CD4-positive, alpha-beta T cell (primary cell): Measurements from ENCODE around the gene LAPTM4A. TPM values are rescaled to one million over a fixed set of nuclear protein-coding genes. Genes with fewer than 3 reads are reported as not detected.
A peak's percentile ranks its signal among the peaks of the same experiment; 100 is the strongest.

ENCODE experiments used
- ATAC-seq: fragments of 200-7000 bp; cut with Tn5 transposase; one replicate; pipeline ENCODE4 v1.10.0; 2022; ENCODE audit warnings: mild to moderate bottlenecking; ENCODE audit not compliant: poor library complexity
- CTCF ChIA-PET: fragments of 350-600 bp; sonication (Branson Sonifier 250); formaldehyde crosslinking; loops from one replicate; lab custom pipeline; 2021; ENCODE audit warnings: antibody characterized with exemption, inconsistent platforms; lab: Charles Lee
- POLR2A ChIA-PET: fragments of 350-600 bp; sonication (Branson Sonifier 250); formaldehyde crosslinking; loops from one replicate; lab custom pipeline; 2021; ENCODE audit warnings: antibody characterized with exemption, inconsistent platforms; lab: Charles Lee
- DNase-seq, 14 experiments: peaks; one replicate each; pipeline ENCODE4 v3.0.0-alpha.2; 2013 to 2020; ENCODE audit warnings: mixed read lengths in 2 of 14
- H3K27ac ChIP-seq, 2 donors: one replicate each; pipeline versions ENCODE4 v1.5.1 to v1.7.0; 2013; ENCODE audit warnings: low read length in 2 of 2, low read depth in 1 of 2, mild to moderate bottlenecking in 1 of 2
- H3K27me3 ChIP-seq, 2 experiments: 1 replicate in 1 of 2; 2 replicates in 1 of 2; pipeline versions ENCODE4 v1.6.1 to v1.7.0; 2013; ENCODE audit warnings: low read length in 2 of 2, control low read depth in 1 of 2, mild to moderate bottlenecking in 1 of 2, moderate library complexity in 1 of 2; ENCODE audit not compliant: insufficient read depth in 2 of 2, control insufficient read depth in 1 of 2
- H3K36me3 ChIP-seq: one replicate; pipeline ENCODE4 v1.6.1; 2013; ENCODE audit warnings: low read length, control low read depth; ENCODE audit not compliant: insufficient read depth
- H3K4me1 ChIP-seq: one replicate; pipeline ENCODE4 v1.6.1; 2013; ENCODE audit warnings: low read length, control low read depth; ENCODE audit not compliant: insufficient read depth
- H3K4me3 ChIP-seq: one replicate; pipeline ENCODE4 v1.5.1; 2013; ENCODE audit warnings: mild to moderate bottlenecking, low read length, moderate library complexity
- H3K9me3 ChIP-seq, 2 experiments: 1 replicate in 1 of 2; 2 replicates in 1 of 2; pipeline versions ENCODE4 v1.6.1 to v1.7.0; 2013; ENCODE audit warnings: low read length in 2 of 2, mild to moderate bottlenecking in 2 of 2, control low read depth in 1 of 2, moderate library complexity in 1 of 2; ENCODE audit not compliant: control insufficient read depth in 1 of 2, insufficient read depth in 1 of 2
- H3K27ac Mint-ChIP-seq: one replicate; pipeline ENCODE4 v1.8.0; 2020; ENCODE audit warnings: mixed read lengths
- H3K27me3 Mint-ChIP-seq: one replicate; pipeline ENCODE4 v1.8.0; 2021; ENCODE audit warnings: mixed read lengths
- H3K36me3 Mint-ChIP-seq: one replicate; pipeline ENCODE4 v1.8.0; 2021; ENCODE audit warnings: low read depth, mixed read lengths
- H3K4me1 Mint-ChIP-seq: one replicate; pipeline ENCODE4 v1.8.0; 2021; ENCODE audit warnings: low read depth, mixed read lengths
- H3K4me3 Mint-ChIP-seq: one replicate; pipeline ENCODE4 v1.8.0; 2020; ENCODE audit warnings: mild to moderate bottlenecking, mixed read lengths
- H3K9me3 Mint-ChIP-seq: one replicate; pipeline ENCODE4 v1.8.0; 2020; ENCODE audit warnings: mixed read lengths
- intact Hi-C, 2 experiments: fragments of 100-400 bp; cut with DNase I in 1 of 2; cut with micrococcal nuclease in 1 of 2; formaldehyde crosslinking; loops; one replicate each; pipeline versions ENCODE4 v1.15.1 to v1.9.0; 2023 to 2025; cut with DNase I, micrococcal nuclease
- total RNA-seq, 174 experiments: library from RNA in 2 of 174; stranded (reverse) in 2 of 174; gene quantifications; one replicate each; pipeline ENCODE4 v1.2.3 and lab custom pipeline; 2021 to 2026
- TF ChIP-seq, protein P1 (sequence below): fragments of 200-600 bp; IDR thresholded peaks from one replicate; pipeline ENCODE4 v1.8.0; 2022; ENCODE audit warnings: antibody characterized with exemption, mild to moderate bottlenecking

The LAPTM4A gene
- total RNA-seq, 2 experiments from 2014 or later = 59.4 to 62.0 TPM

DNA sequence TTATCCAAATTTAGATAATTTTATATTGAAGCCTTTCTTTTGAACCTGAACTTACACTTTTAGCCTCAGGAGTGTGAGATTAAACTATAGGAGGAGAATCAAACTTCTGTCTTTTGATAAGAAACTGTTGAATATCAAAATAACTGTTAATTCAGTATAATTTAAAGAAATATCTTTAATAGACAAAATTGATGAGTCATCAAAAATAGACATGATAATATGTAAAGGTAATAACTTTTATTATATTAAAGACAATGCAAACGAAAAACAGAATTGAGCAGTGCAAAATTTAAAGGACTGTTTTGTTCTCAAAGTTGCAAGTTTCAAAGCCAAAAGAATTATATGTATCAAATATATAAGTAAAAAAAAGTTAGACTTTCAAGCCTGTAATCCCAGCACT is 59.5 kb downstream of the LAPTM4A start:
- Mint-ChIP-seq H3K36me3 (no peaks in the 10 kb centered on the region), H3K4me1 (peaks cover 20% of the 10 kb centered on the region), H3K9me3 (no peaks in the 10 kb centered on the region), H3K27me3 (peaks cover 38% of the 10 kb centered on the region), H3K4me3 (no peak overlapping the region), H3K27ac (no peak overlapping the region)
- Histone ChIP-seq H3K27me3 (peaks cover 0 to 11% of the 10 kb centered on the region in 2 experiments), H3K36me3 (no peaks in the 10 kb centered on the region), H3K4me3 (no peak overlapping the region), H3K27ac (no peak overlapping the region), H3K4me1 (peaks cover 14% of the 10 kb centered on the region), H3K9me3 (no peaks in the 10 kb centered on the region)
- ATAC-seq (no peak), DNase-seq (no peak)
- ChIA-PET CTCF (no interaction called here), POLR2A (no interaction called here)
- intact Hi-C loops = loop anchor here in 1 of 2 experiments (2.0 kb wide), 1 partner anchor 57 kb away; no protein-coding TSS in a partner anchor
- TF ChIP-seq, protein P1, sequence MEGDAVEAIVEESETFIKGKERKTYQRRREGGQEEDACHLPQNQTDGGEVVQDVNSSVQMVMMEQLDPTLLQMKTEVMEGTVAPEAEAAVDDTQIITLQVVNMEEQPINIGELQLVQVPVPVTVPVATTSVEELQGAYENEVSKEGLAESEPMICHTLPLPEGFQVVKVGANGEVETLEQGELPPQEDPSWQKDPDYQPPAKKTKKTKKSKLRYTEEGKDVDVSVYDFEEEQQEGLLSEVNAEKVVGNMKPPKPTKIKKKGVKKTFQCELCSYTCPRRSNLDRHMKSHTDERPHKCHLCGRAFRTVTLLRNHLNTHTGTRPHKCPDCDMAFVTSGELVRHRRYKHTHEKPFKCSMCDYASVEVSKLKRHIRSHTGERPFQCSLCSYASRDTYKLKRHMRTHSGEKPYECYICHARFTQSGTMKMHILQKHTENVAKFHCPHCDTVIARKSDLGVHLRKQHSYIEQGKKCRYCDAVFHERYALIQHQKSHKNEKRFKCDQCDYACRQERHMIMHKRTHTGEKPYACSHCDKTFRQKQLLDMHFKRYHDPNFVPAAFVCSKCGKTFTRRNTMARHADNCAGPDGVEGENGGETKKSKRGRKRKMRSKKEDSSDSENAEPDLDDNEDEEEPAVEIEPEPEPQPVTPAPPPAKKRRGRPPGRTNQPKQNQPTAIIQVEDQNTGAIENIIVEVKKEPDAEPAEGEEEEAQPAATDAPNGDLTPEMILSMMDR = no peak

DNA sequence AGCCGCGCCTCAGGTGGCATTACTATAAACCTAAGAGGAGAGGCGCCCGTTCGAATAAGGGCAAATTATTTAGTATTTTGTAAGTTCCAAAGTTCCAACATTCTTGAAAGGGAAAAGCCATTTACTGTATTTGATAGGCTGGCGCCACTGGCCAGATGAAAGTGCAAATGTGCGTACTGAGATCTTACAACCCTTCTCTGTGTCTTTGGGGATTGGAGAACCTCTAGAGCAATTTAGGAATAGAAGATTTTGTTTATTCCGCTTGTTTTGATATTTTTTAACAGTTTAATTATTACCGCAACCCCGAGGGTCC is 61.1 kb downstream of the LAPTM4A start:
- Mint-ChIP-seq H3K4me1 (peaks cover 20% of the 10 kb centered on the region), H3K27ac (peak overlapping the region; percentile 82), H3K4me3 (peak overlapping the region; percentile 93), H3K27me3 (peaks cover 23% of the 10 kb centered on the region), H3K9me3 (no peaks in the 10 kb centered on the region), H3K36me3 (no peaks in the 10 kb centered on the region)
- H3K36me3 ChIP-seq = no peaks in the 10 kb centered on the region
- TF ChIP-seq, protein P1 = no peak
- POLR2A ChIA-PET = interaction anchor here (1.0 to 1.5 kb wide), 4 partner anchors 61 to 1430 kb away, joined by 5 to 15 read pairs (median 6); partner anchors contain the start of genes LAPTM4A, RDH14 and TTC32
- intact Hi-C loops = no loop called here
- no peaks in the 10 kb centered on the region for H3K9me3 ChIP-seq
- DNase-seq = no peak
- CTCF ChIA-PET = no interaction called here
- peak overlapping the region; percentile 43 to 65 for H3K27ac ChIP-seq
- ATAC-seq = no peak
- peak overlapping the region; percentile 90 for H3K4me3 ChIP-seq
- peaks cover 0 to 11% of the 10 kb centered on the region in 2 experiments for H3K27me3 ChIP-seq
- H3K4me1 ChIP-seq = peaks cover 14% of the 10 kb centered on the region

DNA sequence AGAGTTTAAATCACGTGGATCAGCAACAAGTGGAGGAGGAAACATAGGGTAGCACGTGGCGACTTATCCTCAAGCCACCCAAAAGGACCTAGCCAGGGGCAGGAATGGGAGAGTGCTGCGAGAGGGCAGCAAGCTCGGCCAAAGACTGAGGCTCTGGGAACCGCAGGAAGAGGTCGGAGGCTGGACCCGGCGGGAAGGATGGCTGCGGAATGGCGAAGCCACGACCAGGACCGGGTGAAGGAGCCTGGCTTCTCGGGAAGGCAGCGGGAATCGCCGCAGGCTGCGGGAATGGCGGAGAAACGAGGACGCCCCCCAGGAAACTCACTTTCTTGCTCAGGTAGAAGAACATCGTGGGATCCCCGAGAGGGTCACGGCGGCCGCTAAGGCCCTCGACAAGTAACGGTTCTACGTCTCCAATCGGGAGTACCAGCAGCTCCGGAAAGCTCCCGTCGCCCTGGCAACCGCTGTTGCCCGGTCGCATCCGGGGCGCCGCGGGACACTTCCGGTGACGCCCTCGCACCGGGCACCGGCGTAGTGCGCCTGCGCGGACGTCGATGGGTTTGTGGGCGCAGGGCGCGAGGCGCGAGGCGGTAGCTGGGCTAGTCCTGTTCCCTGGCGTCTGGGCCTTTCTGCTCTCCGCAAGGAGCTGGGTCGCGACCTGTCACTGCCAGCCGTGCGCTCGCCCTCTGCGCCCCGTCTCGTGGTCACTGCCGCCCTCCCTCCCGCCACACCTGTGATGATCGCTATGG is 61.6 kb downstream of the LAPTM4A start, which contains the start of gene WDR35:
TSS of gene WDR35 (minus strand) at position 439 of the 749 bp plus-strand sequence. CDS start at position 349, 90 bp downstream.
- Histone ChIP-seq H3K9me3 (no peaks in the 10 kb centered on the region), H3K27me3 (peaks cover 0 to 11% of the 10 kb centered on the region in 2 experiments), H3K36me3 (no peaks in the 10 kb centered on the region), H3K4me1 (peaks cover 14% of the 10 kb centered on the region), H3K27ac (peak within 1 kb of the TSS; percentile 65 to 71), H3K4me3 (peak within 1 kb of the TSS; percentile 90)
- no peaks in the 10 kb centered on the region for H3K36me3 Mint-ChIP-seq
- TF ChIP-seq, protein P1 = no peak
- POLR2A ChIA-PET = interaction anchor here (0.7 to 1.5 kb wide), 6 partner anchors 62 to 1429 kb away, joined by 3 to 15 read pairs (median 6); partner anchors contain the start of genes LAPTM4A, RDH14 and TTC32
- no peaks in the 10 kb centered on the region for H3K9me3 Mint-ChIP-seq
- intact Hi-C loops = loop anchor here (2.0 to 10.0 kb wide), 5 partner anchors 85 to 1427 kb away; partner anchors contain the start of genes PUM2 (in 1 of the 2) and TTC32 (in 1 of the 2)
- H3K4me1 Mint-ChIP-seq = peaks cover 20% of the 10 kb centered on the region
- peak within 1 kb of the TSS; percentile 82 for H3K27ac Mint-ChIP-seq
- peak; percentile 76 to 93 (median 87) for DNase-seq
- CTCF ChIA-PET = no interaction called here
- peak within 1 kb of the TSS; percentile 93 for H3K4me3 Mint-ChIP-seq
- H3K27me3 Mint-ChIP-seq = peaks cover 23% of the 10 kb centered on the region
- peak; percentile 91 for ATAC-seq
